Stimulated activated CD8-positive, alpha-beta memory T cell treated with anti-CD3 and anti-CD28 coated beads, Interleukin-4, amount 100 ng/mL, for 24 hours (primary cell): Measurements from ENCODE around the gene TJAP1.
"Not testable (repeated sequence)": the region's sequence is repeated elsewhere in the genome, so short reads cannot be mapped to it uniquely, and the experiment has no call there.

Experiments used
- DNase-seq: peaks from one replicate; pipeline ENCODE4 v3.0.0-alpha.2; 2020; ENCODE audit warnings: low read depth

TJAP1 gene

DNA sequence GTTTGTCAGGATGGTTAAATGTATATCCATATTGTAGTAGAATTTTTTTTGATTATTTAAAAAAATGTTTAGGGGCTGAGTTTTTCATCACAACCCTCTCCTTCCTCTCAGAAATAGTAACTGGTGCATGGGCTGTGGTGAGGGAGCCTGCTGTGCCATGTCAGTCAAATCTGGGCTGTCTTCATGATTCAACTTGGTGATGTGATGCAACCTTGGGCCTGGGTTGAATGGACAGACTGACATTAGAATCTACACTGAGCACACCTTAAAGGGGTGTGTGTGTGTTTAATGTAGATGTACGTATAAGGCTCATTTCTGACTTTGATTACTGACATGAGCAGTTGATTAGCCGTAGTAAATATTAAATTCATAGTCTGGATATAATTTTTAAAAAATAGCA lies 3.7 kb downstream of the TJAP1 start:
- DNase-seq = no peak

- no peak for DNase-seq
Measured at GRCh38 chr6:43481591-43482236, 4.3 kb downstream of the TJAP1 start.

DNA sequence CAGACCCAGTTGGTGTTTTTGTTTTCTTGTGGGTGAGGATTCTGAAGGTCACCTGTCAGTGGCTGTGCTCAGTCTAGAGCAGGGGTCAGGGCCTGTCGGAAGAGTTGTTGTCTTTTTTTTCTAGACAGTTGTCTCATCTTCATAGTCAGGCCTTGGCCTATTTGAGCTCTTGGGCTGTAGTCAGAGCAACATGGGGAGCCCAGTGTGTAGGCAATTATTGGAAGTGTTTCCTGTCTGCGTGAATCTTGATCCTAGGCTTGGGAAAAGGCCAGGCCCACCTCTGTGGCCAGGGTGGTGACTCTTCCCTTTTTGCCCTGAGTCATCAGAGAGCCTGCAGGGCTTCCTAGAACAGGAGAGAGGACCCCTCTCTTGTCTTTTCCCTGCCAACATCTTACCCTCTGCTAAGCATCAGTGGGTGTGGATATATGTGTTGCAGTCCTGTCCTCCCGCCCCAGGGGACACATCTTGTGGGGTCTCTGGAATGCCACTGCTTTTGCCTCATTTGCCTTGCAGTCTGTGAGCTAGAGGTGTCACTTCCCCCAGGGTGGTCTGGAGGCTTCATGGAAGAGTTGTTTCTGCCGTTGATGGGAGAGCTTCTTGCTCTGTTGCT lies 11.4 kb downstream of the TJAP1 start:
- DNase-seq = no peak

DNA sequence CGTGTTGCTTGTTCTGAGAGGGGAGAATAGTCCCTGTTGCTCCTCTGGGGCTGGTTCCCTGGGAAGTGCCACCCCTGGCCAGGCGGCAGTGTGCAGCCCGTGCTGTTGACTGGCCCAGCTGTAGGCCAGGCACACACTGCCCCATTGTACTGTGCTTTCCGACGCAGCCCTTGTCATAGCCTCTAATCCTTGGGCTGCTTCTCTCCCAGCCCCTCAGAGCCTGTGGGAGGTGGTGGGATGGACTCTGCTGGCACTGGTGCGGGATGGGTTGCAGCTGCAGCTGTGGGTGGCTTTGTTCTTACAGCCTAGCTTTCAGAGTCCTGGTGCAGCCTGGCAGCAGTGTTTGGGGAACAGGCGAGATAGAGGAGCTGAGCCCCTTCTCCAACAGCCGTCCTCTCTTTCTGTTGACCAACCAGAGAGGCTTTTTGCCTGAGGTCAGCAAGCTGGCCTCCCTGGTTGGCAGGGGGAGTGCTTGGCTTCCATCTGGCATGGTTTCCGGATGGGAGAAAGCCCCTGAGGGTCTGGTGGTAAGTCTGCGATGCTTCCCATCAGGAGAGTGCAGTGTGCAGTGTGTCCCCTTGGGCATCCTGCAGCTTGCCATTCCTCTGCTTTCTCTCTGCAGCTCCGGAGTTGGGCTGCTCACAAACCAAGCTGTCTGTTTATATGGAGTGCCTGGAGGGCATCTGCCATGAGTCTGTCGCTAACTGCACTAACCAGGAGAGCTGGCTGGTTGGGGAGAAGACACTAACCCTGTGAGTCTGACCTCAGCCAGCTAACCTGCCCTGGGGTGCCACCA lies 12.1 kb downstream of the TJAP1 start:
- DNase-seq = no peak

GRCh38 chr6:43490523-43490939 lies 13.2 kb downstream of the TJAP1 start:
- no peak for DNase-seq

- DNase-seq = no peak
Measured at GRCh38 chr6:43491750-43492661, 14.6 kb downstream of the TJAP1 start.

- no peak for DNase-seq
Measured at GRCh38 chr6:43492673-43493072, 15.3 kb downstream of the TJAP1 start.

- no peak for DNase-seq
Measured at GRCh38 chr6:43493230-43493629, 15.9 kb downstream of the TJAP1 start.

- no peak for DNase-seq
Measured at GRCh38 chr6:43493833-43494232, 16.5 kb downstream of the TJAP1 start.

- no peak for DNase-seq
Measured at GRCh38 chr6:43494321-43494720, 17.0 kb downstream of the TJAP1 start.

GRCh38 chr6:43494766-43495165 lies 17.4 kb downstream of the TJAP1 start:
- no peak for DNase-seq

GRCh38 chr6:43495409-43495941 lies 18.1 kb downstream of the TJAP1 start:
- no peak for DNase-seq

DNA sequence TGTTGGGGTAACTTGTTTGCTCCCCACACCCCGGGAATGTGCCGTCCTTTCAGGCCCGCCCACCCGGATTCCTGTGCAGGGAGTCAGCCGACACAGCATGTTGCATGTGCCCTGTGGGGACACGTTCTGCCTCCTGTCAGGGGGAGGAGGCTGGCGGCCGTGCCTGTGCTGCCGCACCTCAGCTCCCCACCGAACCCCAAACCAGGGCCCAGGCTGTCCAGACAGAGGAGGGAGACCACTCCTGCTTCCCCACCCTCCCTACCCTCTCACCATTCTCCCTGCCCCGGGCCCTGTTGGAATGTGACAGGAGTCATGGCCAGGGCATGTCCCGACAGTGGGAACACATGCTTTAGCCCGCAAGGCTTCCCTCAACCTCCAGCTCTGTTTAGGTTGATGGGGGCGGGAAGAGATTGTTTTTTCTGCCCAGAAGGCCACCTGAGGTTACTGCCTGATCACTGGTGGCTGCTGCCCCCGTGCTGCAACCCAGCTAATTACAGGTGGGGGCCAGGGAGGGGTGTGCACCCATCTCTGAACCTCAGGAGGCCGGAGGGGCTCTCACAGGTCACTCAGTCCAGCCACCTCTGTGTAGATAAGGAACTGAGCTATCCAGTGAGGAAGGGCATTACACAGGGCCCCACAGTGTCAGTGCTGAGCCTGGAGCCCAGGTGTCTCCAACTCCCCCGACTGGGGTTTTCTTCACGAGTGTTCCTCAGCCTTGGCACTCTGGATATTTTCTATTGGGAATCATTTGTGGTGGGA lies 19.2 kb downstream of the TJAP1 start:
- no peak for DNase-seq

GRCh38 chr6:43497129-43497396 lies 19.7 kb downstream of the TJAP1 start:
- no peak for DNase-seq

DNA sequence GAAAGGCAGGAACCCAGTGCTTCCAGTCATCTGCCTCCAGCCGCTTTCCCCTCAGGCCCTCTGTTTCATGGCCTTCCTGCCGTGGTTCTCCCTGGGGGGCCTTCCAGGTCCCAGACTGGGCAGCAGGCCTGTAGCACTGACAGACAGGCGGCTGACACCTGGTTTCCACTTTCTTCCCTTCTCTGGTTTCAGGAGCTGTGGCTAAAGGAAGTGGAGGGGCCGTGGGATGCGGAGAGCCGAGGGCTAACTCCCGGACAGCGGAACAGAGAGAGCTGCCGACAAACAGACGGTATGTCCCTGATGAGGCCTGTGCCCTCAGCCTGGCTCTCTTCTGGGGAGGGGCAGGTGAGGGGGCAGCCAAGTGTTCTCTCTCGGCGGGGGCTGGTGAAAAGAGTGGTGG lies 20.3 kb downstream of the TJAP1 start:
- DNase-seq = no peak

- not testable (repeated sequence) for DNase-seq
Measured at GRCh38 chr6:43498291-43498690, 20.9 kb downstream of the TJAP1 start.

GRCh38 chr6:43499028-43499815 lies 21.9 kb downstream of the TJAP1 start:
- DNase-seq = no peak

GRCh38 chr6:43500921-43501320 lies 23.6 kb downstream of the TJAP1 start:
- DNase-seq = no peak

- DNase-seq = no peak
Measured at GRCh38 chr6:43502666-43503065, 25.3 kb downstream of the TJAP1 start.

DNA sequence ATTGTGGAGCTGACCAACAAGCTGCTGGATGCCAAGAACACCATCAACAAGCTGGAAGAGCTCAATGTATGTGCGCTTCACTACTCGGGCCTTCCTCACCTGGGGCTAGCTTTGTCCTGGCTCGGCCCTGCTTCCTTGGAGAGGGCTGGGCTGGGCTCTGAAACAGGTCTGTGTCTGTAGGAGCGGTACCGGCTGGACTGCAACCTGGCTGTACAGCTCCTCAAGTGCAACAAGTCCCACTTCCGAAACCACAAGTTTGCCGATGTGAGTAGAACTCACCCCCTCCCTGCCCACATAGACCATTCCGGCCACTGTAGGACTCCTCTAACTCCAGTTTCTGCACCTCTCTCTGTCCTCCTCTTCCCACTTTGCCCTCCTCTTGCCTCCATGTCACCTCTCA lies 26.1 kb downstream of the TJAP1 start:
- DNase-seq = no peak
